ENCODE results near the gene ACTRT2.

Gene ACTRT2

DNA sequence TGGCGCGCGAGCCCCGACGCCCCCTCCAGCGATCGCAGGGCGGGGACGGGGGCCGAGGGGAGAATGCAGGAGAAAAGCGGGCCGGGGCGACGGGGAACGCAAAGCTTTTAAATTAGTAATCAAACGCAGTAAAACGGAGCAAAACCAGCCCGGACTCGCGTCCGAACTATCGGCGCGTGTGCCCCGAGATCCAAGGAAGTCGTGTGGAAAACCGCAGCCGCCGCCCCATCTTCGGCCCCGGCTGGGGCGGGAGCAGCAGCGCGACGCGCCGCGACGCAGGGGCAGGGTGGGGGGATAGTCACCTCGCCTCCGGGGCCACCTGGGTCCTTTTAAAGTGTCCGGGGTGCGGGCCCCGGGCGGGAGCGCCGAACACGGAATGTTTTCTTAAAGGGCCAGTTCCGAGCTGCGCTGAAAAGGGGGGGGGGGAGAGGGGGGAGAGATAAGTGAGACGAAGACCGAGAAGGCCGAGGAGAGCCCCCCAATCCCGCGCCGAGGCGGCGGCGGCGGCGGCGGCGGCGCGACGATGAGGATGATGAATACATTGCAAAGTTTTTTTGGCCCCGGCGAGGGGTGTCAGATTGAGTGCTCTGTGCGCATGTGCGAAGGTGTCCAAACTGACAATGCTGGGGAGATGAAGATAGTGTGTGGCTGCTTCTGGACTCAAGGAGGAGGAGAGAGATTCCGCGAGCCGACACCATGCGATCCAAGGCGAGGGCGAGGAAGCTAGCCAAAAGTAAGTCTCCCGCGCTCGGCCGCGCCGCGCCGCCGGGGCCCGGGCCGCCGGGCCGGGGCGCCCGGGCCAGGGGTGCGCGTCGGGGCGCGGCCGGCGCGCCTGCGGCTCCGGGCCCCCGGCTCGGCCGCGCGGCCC is 47.5 kb downstream of the ACTRT2 start, which contains the start of gene PRDM16:
Gene PRDM16 (plus strand): TSS at position 640 of the 868 bp plus-strand sequence. CDS start 57 bp downstream, at position 697.
- Histone ChIP-seq H3K4me3 (ENCODE audit: low read depth, low read length) (no peak within 1 kb of the TSS), H3K4me1 (ENCODE audit: control insufficient read depth in 1 of 2, insufficient read depth in 2 of 2, low read length in 2 of 2) (peaks cover 3 to 9% of the 10 kb centered on the region in 2 experiments), H3K9me3 (ENCODE audit: insufficient read depth, low read depth, low read length) (peaks cover 23% of the 10 kb centered on the region), H2BK5ac (ENCODE audit: low read depth, low read length, poor library complexity) (no peak within 1 kb of the TSS), H3K27ac (ENCODE audit: low read depth, low read length) (no peak within 1 kb of the TSS), H3K27me3 (ENCODE audit: insufficient read depth, low read length) (peaks cover 94% of the 10 kb centered on the region), H3K9ac (ENCODE audit: low read length) (no peak within 1 kb of the TSS), H2BK120ac (ENCODE audit: insufficient read depth, low read length, poor library complexity) (no peak within 1 kb of the TSS), H4K8ac (ENCODE audit: low read depth, low read length) (no peak within 1 kb of the TSS), H3K23ac (ENCODE audit: low read length) (no peak within 1 kb of the TSS), H3K4ac (ENCODE audit: low read depth, low read length) (no peak within 1 kb of the TSS), H3K14ac (ENCODE audit: low read length) (no peak within 1 kb of the TSS), H4K91ac (ENCODE audit: low read depth, low read length) (no peak within 1 kb of the TSS), H4K12ac (ENCODE audit: low read depth, low read length) (no peak within 1 kb of the TSS), H3K4me2 (ENCODE audit: low read length) (peak within 1 kb of the TSS; percentile 49), H3K36me3 (ENCODE audit: control insufficient read depth in 1 of 2, insufficient read depth in 2 of 2, low read length in 2 of 2) (no peaks in the 10 kb centered on the region), H3K18ac (ENCODE audit: low read length) (no peak within 1 kb of the TSS), H3K79me2 (ENCODE audit: control insufficient read depth, insufficient read depth, low read length, poor library complexity) (no peaks in the 10 kb centered on the region), H2AFZ (ENCODE audit: insufficient read depth, low read length, poor library complexity) (no peak within 1 kb of the TSS), H2AK5ac (ENCODE audit: low read length) (no peak within 1 kb of the TSS), H3K79me1 (ENCODE audit: low read length) (no peaks in the 10 kb centered on the region), H2BK12ac (ENCODE audit: low read length) (no peak within 1 kb of the TSS)
- no peak for DNase-seq
- WGBS (ENCODE audit: extremely low coverage, insufficient coverage, insufficient read length), result no CpG with 5 or more reads among the region's 106 CpGs

DNA sequence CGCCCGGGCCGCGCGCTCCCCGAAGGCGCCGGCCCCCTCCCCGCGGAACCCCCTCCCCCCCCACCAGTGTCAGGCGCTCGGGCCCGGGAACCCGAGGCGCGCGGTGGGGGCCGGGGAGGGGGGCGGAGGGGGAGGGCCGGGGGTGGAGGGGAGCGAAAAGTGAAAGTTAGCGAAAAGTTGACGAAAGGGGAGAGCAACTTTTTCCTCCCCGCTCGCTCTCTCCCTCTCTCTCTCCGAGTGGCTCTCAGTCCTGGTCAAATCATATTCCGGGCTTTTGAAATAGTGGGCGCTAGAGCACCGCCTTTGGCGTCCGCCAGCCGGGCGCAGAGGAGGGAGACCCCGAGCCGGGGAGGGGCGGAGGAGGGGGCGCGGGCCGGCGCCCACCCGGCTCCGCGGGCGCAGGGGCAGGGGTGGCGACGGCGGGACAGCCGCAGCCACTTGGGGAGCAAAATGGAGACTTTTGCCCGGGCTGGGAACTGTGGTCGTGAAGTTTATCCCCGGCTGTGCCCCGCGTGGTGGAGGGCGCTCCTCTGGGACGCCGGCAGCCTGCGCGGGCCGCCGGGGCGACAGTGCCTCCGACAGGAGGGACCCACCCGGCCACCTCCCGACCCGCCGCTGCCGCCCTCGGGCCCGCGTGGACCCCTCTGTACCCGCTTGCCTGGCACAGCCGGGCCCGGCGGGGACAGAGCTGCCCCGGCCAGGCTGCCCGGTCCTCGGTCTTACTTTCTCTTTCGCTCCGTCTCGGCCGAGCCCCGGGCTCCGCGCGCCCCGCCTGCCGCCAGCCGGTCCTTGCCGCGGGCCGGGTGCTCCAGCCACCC is 48.4 kb downstream of the ACTRT2 start:
- H3K9me3 ChIP-seq (ENCODE audit: insufficient read depth, low read depth, low read length), result peaks cover 22% of the 10 kb centered on the region
- no CpG with 5 or more reads among the region's 91 CpGs for WGBS (ENCODE audit: extremely low coverage, insufficient coverage, insufficient read length)
- no peak overlapping the region for H2BK12ac ChIP-seq (ENCODE audit: low read length)

DNA sequence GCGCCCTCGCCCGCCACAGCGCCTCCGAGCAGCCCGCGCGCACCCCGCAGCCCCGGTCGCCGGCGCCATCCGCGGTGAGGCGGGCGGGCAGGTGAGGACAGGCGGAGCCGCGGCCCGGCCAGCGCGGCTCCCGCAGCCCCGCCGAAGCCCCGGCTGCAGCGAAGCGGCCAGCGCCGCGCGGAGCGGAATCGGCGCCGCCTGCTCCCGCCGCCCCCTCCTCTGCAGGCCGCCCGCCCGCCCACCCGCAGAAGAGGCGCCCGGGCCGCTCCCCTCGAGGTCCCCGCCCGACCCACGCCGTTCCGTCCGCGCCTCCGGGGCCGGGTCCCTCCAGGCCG is 49.0 kb downstream of the ACTRT2 start:
- H4K8ac ChIP-seq (ENCODE audit: low read depth, low read length), result no peak overlapping the region
- no CpG with 5 or more reads among the region's 57 CpGs for WGBS (ENCODE audit: extremely low coverage, insufficient coverage, insufficient read length)
- no peak overlapping the region for H4K91ac ChIP-seq (ENCODE audit: low read depth, low read length)
- no peak overlapping the region for H2BK120ac ChIP-seq (ENCODE audit: insufficient read depth, low read length, poor library complexity)
- no peak overlapping the region for H4K12ac ChIP-seq (ENCODE audit: low read depth, low read length)
- H3K27ac ChIP-seq (ENCODE audit: low read depth, low read length), result no peak overlapping the region
- H3K9me3 ChIP-seq (ENCODE audit: insufficient read depth, low read depth, low read length), result peaks cover 22% of the 10 kb centered on the region
- H3K27me3 ChIP-seq (ENCODE audit: insufficient read depth, low read length), result peaks cover 92% of the 10 kb centered on the region
- H2BK12ac ChIP-seq (ENCODE audit: low read length), result no peak overlapping the region
- no peak overlapping the region for H3K4me3 ChIP-seq (ENCODE audit: low read depth, low read length)
- H3K18ac ChIP-seq (ENCODE audit: low read length), result no peak overlapping the region
- H2BK5ac ChIP-seq (ENCODE audit: low read depth, low read length, poor library complexity), result no peak overlapping the region
- peak overlapping the region; percentile 20 for H3K4me2 ChIP-seq (ENCODE audit: low read length)
- H3K4me1 ChIP-seq (ENCODE audit: control insufficient read depth in 1 of 2, insufficient read depth in 2 of 2, low read length in 2 of 2), result peaks cover 3 to 7% of the 10 kb centered on the region in 2 experiments
- H3K36me3 ChIP-seq (ENCODE audit: control insufficient read depth in 1 of 2, insufficient read depth in 2 of 2, low read length in 2 of 2), result no peaks in the 10 kb centered on the region
- no peak overlapping the region for H3K4ac ChIP-seq (ENCODE audit: low read depth, low read length)
- DNase-seq, result no peak
- H2AFZ ChIP-seq (ENCODE audit: insufficient read depth, low read length, poor library complexity), result no peak overlapping the region
- no peak overlapping the region for H3K23ac ChIP-seq (ENCODE audit: low read length)
- H3K79me1 ChIP-seq (ENCODE audit: low read length), result no peaks in the 10 kb centered on the region
- no peaks in the 10 kb centered on the region for H3K79me2 ChIP-seq (ENCODE audit: control insufficient read depth, insufficient read depth, low read length, poor library complexity)
- no peak overlapping the region for H3K14ac ChIP-seq (ENCODE audit: low read length)
- no peak overlapping the region for H3K9ac ChIP-seq (ENCODE audit: low read length)
- H2AK5ac ChIP-seq (ENCODE audit: low read length), result no peak overlapping the region

More for the DNA sequence above, 48.4 kb downstream of the ACTRT2 start:
- peak overlapping the region; percentile 20 for H3K4me2 ChIP-seq (ENCODE audit: low read length)
- no peak overlapping the region for H3K18ac ChIP-seq (ENCODE audit: low read length)
- H2BK5ac ChIP-seq (ENCODE audit: low read depth, low read length, poor library complexity), result no peak overlapping the region
- no peak overlapping the region for H3K27ac ChIP-seq (ENCODE audit: low read depth, low read length)
- H3K14ac ChIP-seq (ENCODE audit: low read length), result no peak overlapping the region
- no peak overlapping the region for H3K9ac ChIP-seq (ENCODE audit: low read length)
- no peak overlapping the region for H2AFZ ChIP-seq (ENCODE audit: insufficient read depth, low read length, poor library complexity)
- H3K36me3 ChIP-seq (ENCODE audit: control insufficient read depth in 1 of 2, insufficient read depth in 2 of 2, low read length in 2 of 2), result no peaks in the 10 kb centered on the region
- DNase-seq, result no peak
- no peak overlapping the region for H3K4me3 ChIP-seq (ENCODE audit: low read depth, low read length)
- H4K12ac ChIP-seq (ENCODE audit: low read depth, low read length), result no peak overlapping the region
- peaks cover 94% of the 10 kb centered on the region for H3K27me3 ChIP-seq (ENCODE audit: insufficient read depth, low read length)
- no peak overlapping the region for H3K4ac ChIP-seq (ENCODE audit: low read depth, low read length)
- H3K23ac ChIP-seq (ENCODE audit: low read length), result no peak overlapping the region
- no peak overlapping the region for H4K91ac ChIP-seq (ENCODE audit: low read depth, low read length)
- no peak overlapping the region for H2AK5ac ChIP-seq (ENCODE audit: low read length)
- H3K79me2 ChIP-seq (ENCODE audit: control insufficient read depth, insufficient read depth, low read length, poor library complexity), result no peaks in the 10 kb centered on the region
- no peak overlapping the region for H2BK120ac ChIP-seq (ENCODE audit: insufficient read depth, low read length, poor library complexity)
- H3K4me1 ChIP-seq (ENCODE audit: control insufficient read depth in 1 of 2, insufficient read depth in 2 of 2, low read length in 2 of 2), result peaks cover 3 to 7% of the 10 kb centered on the region in 2 experiments
- no peaks in the 10 kb centered on the region for H3K79me1 ChIP-seq (ENCODE audit: low read length)
- no peak overlapping the region for H4K8ac ChIP-seq (ENCODE audit: low read depth, low read length)

DNA sequence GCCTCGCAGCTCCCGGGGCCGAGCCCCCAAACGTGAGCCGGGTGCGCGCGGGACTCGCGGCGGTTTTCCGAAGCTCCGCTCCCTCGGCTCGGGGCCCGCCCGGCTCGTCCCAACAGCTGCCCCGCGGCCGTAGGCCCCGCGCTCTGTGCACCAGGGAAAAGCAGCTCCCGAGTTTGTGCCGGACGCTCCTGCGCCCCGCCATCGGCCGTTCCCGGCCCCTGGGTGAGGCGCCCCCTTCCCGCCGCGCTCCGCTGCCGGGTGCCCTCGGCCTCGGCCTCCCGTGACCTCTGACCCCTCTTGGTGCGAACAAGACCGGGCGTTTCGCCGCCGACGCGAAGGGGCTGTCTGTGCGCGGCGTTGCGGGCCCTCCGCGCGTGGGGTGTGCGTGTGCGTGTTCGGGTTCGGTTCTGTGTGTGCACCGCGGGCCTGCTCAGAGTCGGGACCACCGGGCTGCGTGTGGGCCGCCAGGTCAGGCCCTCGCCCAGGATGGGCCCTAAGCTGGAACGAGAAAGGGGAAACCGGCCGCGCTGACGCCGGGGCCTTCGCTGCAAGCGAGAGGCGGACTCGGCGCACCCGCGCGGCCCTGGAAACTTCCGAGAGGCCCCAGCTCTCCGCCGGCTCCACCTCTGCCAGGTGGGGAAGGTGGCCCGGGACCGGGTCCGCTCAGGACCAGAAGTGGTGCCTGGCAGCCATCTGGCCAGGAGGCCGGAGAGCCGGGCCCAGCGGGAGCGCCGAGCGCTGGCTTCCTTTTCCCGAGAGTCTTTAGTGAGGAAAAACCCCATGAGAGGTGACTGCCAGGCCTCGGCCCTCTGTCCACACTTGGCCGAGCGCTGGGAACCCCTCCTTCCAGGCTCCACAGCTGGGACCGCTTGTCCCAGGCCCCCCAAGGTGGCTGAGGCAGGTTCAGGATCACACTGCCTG is 49.6 kb downstream of the ACTRT2 start:
- Histone ChIP-seq H2BK120ac (ENCODE audit: insufficient read depth, low read length, poor library complexity) (no peak overlapping the region), H3K18ac (ENCODE audit: low read length) (no peak overlapping the region), H4K91ac (ENCODE audit: low read depth, low read length) (no peak overlapping the region), H3K14ac (ENCODE audit: low read length) (no peak overlapping the region), H2BK5ac (ENCODE audit: low read depth, low read length, poor library complexity) (no peak overlapping the region), H3K4me2 (ENCODE audit: low read length) (peak overlapping the region; percentile 34), H4K12ac (ENCODE audit: low read depth, low read length) (no peak overlapping the region), H2BK12ac (ENCODE audit: low read length) (no peak overlapping the region), H3K4me3 (ENCODE audit: low read depth, low read length) (peak overlapping the region; percentile 20), H3K27me3 (ENCODE audit: insufficient read depth, low read length) (peaks cover 91% of the 10 kb centered on the region), H3K79me1 (ENCODE audit: low read length) (no peaks in the 10 kb centered on the region), H3K23ac (ENCODE audit: low read length) (no peak overlapping the region), H3K9me3 (ENCODE audit: insufficient read depth, low read depth, low read length) (peaks cover 25% of the 10 kb centered on the region), H2AK5ac (ENCODE audit: low read length) (no peak overlapping the region), H3K4me1 (ENCODE audit: control insufficient read depth in 1 of 2, insufficient read depth in 2 of 2, low read length in 2 of 2) (peaks cover 3 to 7% of the 10 kb centered on the region in 2 experiments), H3K9ac (ENCODE audit: low read length) (no peak overlapping the region), H3K27ac (ENCODE audit: low read depth, low read length) (no peak overlapping the region), H3K79me2 (ENCODE audit: control insufficient read depth, insufficient read depth, low read length, poor library complexity) (no peaks in the 10 kb centered on the region), H4K8ac (ENCODE audit: low read depth, low read length) (no peak overlapping the region), H3K36me3 (ENCODE audit: control insufficient read depth in 1 of 2, insufficient read depth in 2 of 2, low read length in 2 of 2) (no peaks in the 10 kb centered on the region), H2AFZ (ENCODE audit: insufficient read depth, low read length, poor library complexity) (no peak overlapping the region), H3K4ac (ENCODE audit: low read depth, low read length) (no peak overlapping the region)
- no CpG with 5 or more reads among the region's 97 CpGs for WGBS (ENCODE audit: extremely low coverage, insufficient coverage, insufficient read length)
- DNase-seq, result no peak
